Measurements from ENCODE around the gene PHF2. TPM values are rescaled to one million over a fixed set of nuclear protein-coding genes. Genes with fewer than 3 reads are reported as not detected.

PHF2 gene
- 12.6 and 20.5 TPM in 2 replicates for total RNA-seq

DNA sequence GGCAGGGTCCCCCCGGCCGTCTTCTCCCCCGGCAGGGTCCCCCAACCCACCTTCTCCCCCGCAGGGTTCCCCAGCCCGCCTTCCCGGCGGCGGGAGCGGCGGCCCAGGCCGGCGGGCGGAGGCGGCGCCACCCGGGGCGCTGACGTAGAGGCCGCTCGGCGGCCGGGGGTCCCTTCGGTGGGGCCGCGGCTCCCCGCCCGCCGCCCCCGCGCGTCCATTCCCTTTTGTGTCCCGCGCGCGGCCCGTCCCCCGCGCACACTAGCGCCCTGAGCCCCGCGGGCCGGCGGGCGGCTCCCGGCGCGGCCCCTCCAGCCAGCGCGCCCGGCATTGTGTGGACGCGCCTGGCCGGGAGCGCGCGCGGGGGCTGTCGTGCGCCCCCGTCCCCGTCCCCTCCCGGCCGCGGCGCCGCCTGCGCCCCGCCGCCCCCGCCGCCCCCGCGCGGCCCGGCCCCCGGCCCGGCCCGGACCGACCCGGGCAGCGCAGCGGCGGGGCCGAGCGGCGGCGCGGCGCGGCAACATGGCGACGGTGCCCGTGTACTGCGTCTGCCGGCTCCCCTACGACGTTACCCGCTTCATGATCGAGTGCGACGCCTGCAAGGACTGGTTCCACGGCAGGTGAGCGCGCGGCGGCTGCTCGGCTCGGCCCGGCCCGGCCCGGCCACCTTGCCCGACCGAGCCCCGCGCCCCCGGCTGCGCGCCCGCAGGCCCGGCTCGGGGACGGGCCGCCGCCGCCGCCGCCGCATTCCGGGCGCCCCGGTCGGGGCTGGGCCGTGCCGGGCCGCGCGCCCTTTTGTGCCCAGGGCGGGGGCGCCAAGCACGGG, at the start of gene PHF2:
Gene PHF2 (plus strand): TSS at position 327 of the 820 bp plus-strand sequence. CDS start 190 bp downstream, at position 517.

Other genes with a start within 250 kb of the PHF2 start
- gene FAM120A, start 124.9 kb upstream of the PHF2 start, total RNA-seq: 120 and 184 TPM in 2 replicates
- gene FAM120AOS, start 123.0 kb upstream of the PHF2 start, total RNA-seq: 47.3 and 55.7 TPM in 2 replicates